NCI-H2171 treated with DMSO at 0.1 percent for 48 hours (cell line): ENCODE results near the gene STK32A.

ENCODE experiments used
- DNase-seq: peaks from one replicate; lab custom pipeline; 2025; lab: John Stamatoyannopoulos, UW

Gene STK32A

GRCh38 chr5:147391781-147392180 is 157.0 kb downstream of the STK32A start:
- DNase-seq = no peak

GRCh38 chr5:147393874-147394672 is 159.2 kb downstream of the STK32A start:
- DNase-seq = no peak

DNA sequence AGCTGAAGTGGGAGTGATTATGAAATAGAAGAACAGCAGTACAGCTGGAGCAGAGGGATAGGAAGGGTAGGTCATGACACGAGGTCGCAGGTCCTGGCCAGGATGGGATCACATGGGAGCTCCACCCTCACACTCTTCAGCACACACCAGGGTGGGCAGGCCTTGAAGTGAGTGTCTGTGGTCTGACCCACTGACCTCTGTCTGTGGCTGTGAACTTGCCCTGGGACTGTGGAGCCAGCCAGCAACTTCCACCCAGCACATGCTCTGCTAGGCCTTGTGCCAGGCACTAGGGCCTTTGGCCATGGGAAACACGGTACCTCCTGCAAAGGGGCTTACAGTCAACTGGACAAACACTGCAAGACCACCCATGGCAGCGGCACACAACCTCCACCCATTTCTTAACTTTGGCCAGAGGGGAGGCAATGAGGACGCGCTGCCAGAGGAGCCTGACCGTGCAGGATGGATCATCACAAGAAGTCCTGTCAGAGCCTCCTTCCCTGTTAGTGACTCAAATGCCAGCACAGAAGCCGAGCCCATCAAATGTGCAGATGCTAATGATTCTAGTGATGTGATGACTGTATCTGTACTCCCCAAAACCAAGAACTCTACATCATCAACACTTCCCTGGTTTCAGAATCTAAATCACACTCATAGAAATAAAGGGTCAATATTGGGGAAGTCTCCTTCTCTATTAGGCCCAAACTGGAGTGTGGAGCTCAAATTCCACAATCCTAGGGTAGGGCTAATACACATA is 161.4 kb downstream of the STK32A start:
- no peak for DNase-seq

GRCh38 chr5:147397616-147398015 is 162.8 kb downstream of the STK32A start:
- DNase-seq = no peak

DNA sequence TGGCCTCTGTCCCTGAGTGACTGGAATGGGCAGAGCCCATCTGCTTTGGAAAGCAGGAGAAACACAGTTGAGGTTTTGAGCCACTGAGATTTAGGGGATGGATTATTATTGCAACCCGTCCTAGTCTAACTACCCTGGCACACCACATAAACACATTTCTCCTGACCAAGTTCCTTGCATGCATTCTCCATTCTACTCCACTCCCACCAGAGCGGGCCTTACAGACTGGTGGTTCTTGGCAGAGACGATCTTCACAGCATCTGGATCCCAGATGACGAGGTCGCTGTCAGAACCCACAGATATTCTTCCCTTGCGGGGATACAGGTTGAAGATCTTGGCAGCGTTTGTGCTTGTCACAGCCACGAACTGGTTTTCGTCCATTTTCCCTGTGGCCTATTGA is 164.0 kb downstream of the STK32A start:
- DNase-seq = no peak

DNA sequence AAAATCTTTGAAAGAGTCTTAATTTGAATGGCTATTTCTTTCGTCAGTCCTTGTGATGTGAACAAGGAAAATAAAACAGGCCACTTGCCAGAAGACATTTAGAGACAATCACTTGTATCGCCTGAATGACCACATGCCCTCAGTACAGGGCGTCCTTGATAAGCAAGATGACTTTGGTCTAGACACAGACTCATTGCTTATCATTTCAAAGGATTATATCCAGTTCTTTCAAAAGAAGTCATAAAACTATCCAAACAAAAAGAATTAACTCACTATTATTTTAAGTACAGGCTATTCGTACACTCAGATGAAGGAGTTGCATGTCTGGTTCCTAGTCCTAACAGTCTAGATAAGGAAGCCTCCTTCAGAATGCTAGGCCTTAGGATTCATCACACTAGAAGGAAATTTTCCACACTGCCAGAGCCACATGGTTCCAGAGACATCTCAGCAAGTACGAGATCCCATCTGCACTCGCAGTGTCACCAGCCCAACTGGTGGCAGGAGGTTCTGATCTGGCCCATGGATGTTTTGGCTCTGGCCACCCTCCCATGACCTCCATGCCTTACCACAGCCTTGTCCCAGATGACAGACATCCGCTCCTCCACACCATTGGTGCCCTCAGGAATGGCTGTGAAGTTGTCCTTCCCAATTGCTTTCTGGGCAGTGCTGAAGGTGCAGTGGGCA is 165.4 kb downstream of the STK32A start:
- DNase-seq = no peak

GRCh38 chr5:147400881-147401280 is 166.1 kb downstream of the STK32A start:
- DNase-seq = no peak

DNA sequence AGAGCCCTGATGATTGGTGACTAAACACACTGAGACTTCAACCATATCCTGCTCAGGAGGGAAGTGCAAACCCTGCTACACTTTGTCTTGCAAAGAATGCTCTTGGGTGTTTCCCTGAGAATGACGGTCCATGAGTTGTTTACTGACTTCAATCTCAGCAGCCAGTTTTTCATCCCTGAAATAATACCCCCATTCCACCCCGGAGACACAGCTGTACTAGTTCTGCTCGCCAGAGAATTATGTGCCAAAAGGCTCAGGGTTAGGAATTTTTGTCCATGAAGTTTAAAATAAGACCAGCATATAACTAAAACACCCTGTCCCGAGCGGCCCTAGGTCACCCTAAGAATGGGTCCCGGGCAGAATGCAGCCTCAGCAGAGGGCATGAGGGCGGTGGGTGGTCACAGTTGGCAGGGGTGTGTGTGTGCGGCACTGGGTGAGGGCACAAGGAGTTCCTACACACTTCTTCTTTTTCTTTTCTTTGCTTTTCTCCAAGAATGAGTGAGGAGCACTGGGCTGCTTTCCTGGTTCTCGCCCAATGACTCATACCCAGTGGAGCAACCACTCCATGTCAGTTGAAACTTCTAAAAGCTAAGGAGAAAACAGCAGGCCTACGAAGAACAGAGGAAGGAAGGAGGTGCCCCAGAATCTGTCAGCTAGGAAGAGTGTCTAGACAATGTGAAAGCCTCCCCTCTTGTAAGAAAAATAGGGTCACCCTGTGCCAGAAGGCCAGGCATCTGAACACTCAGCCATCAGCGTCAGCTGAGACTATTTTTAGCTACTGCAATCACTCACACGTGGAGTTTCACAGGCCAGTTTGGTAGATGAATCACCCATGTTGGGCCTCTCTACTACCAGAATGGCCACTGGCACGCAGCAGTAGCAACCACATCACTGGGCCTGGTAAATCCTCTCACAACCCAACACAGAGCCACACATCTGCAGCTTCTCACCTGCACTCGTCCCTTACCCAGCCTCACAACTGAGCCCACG is 169.1 kb downstream of the STK32A start:
- no peak for DNase-seq

- no peak for DNase-seq
Measured at GRCh38 chr5:147404706-147405105, 169.9 kb downstream of the STK32A start.

DNA sequence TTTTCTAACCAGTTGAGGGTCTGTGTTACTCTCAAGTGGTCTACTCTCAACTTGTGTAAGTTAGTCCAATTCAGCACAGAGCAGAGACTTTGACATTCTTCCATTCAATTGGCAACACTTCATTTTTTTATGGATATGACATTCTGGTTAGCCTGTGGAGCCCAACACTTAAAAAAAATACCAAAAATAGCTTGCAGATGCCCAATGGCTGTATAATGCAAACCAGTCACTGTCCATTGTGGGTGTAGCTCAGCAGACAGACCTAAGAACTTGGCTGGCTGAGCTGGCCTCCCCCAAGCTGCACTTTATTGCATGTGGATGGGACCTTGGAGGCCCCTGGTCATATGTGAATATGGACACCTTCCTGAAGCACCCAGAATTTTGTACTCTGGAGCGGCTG is 171.8 kb downstream of the STK32A start:
- DNase-seq = no peak

DNA sequence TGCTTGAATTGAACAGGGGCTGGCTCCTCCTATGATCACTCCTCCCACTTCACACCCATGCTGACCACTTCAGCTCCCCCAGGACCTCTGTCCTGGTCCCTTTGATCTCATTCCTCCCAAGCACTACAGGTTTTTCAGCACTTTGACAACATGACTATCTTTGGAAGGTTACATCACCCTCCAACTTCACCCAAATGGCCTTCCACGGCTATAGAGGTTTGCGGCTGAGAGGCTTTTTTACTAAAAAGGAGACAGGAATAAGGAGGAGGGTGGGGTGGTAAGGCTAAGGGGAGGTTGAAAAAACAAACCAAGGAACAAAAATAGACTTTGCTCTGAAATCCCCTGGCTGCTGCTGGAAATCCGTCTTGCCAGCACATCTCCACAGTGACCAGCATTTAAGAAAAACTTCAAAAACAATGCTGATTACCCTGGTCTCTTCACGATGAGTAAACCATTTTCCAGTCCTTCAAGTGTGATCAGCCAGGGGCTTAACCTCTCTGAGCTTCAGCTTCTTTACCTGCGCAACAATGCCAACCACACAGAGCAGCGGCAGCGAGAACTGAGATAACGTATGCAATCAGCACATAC is 172.4 kb downstream of the STK32A start:
- DNase-seq = no peak

DNA sequence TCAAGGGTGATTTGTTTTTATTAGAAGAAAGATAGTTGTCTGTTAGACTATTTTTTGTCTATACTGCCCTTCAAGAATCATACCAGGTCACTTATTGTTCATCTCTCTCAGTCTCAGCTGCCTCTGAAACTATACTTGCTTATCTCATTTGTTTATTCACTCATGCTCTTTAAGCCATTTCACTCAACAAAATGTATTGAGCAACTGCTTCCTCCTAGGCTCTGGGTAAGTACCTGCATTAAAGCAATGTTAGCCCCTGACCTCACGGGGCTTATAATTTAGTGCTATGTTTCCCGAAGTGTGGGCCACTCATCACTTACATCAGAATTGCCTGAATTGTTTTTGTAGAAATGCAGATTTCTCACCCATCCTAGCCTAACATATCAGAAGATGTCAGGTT is 174.2 kb downstream of the STK32A start:
- DNase-seq = no peak

GRCh38 chr5:147410496-147411358 is 175.9 kb downstream of the STK32A start:
- no peak for DNase-seq

GRCh38 chr5:147411359-147412319 is 176.8 kb downstream of the STK32A start:
- no peak for DNase-seq

GRCh38 chr5:147412561-147412960 is 177.7 kb downstream of the STK32A start:
- no peak for DNase-seq

- no peak for DNase-seq
Measured at GRCh38 chr5:147413266-147413665, 178.4 kb downstream of the STK32A start.

- DNase-seq = no peak
Measured at GRCh38 chr5:147415651-147416050, 180.8 kb downstream of the STK32A start.

DNA sequence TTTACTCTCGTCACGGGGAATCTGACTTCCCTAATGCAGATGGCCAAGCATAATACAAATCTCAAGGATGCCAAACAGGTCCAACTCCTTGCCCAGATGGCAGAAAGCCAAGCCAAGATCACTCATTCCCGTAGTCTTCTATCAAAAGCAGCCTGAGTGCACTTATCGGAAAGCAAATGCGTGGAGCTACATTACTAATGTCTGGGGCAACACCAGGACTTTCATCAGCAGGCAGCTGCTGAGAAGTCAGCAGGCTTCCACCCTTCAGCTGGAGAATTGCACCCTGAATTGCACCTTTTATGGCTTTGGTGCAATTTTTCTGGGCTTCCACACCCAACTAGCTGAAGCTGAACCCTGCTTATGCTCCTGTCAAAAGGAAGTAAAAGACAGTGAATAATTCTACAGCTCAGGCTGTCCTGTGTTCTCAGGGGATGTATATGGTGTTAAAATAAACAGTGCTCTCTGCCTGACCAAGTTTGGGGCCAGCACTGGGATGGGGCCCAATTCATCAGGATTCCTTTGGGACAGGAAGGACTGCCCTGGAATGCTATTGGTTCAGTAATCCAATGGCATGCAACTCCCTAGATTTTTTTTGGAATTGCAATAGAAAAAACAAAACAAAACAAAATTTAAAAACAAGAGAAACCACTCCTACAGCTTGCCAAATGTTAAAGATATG is 182.4 kb downstream of the STK32A start:
- peak; percentile 3 for DNase-seq
